ENCODE measurements around the gene DMAC2L. TPM values are rescaled to one million over a fixed set of nuclear protein-coding genes. Genes with fewer than 3 reads are reported as not detected.

DMAC2L gene
- total RNA-seq, 1 experiment from 2014 or later: 15.4 TPM

GRCh38 chr14:50265029-50265428 lies 47.1 kb upstream of the DMAC2L start:
- no TSS peak for BruUV-seq (replicated peaks)
- Histone ChIP-seq H3K9me3 (ENCODE audit: insufficient read depth, low read depth) (no peaks in the 10 kb centered on the region), H4K20me1 (ENCODE audit: insufficient read depth) (no peaks in the 10 kb centered on the region), H3K4me2 (no peak overlapping the region), H3F3A (ENCODE audit: insufficient read depth, low read depth) (no peaks in the 10 kb centered on the region; the same call in 1 of the 2 replicates), H3K4me3 (no peak overlapping the region), H2AFZ (no peak overlapping the region), H3K27me3 (ENCODE audit: insufficient read depth, low read depth) (no peaks in the 10 kb centered on the region), H3K9me2 (ENCODE audit: insufficient read depth) (no peaks in the 10 kb centered on the region), H3K79me2 (ENCODE audit: low read depth) (no peaks in the 10 kb centered on the region), H3K36me3 (ENCODE audit: low read depth) (no peaks in the 10 kb centered on the region), H3K4me1 (replicated peaks; ENCODE audit: insufficient read depth) (no peaks in the 10 kb centered on the region), H3K27ac (no peak overlapping the region)
- DNase-seq: no peak
- ChIA-PET CTCF (no interaction called here), POLR2A (ENCODE audit: unreplicated experiment) (interaction anchor here (0.7 kb wide), 1 partner anchor 26 kb away, joined by 3 read pairs; no protein-coding TSS in a partner anchor)
- no peak for TF ChIP-seq CTCF (conservative IDR thresholded peaks at IDR 0.05)
- intact Hi-C loops (cut with micrococcal nuclease; ENCODE audit: unreplicated experiment): no loop called here

- no peaks in the 10 kb centered on the region; the same call in 1 of the 2 replicates for H3F3A ChIP-seq (ENCODE audit: insufficient read depth, low read depth)
- ChIA-PET POLR2A (ENCODE audit: unreplicated experiment) (no interaction called here), CTCF (no interaction called here)
- no peak overlapping the region for H3K4me3 ChIP-seq
- no peak overlapping the region for H3K27ac ChIP-seq
- H3K27me3 ChIP-seq (ENCODE audit: insufficient read depth, low read depth): no peaks in the 10 kb centered on the region
- no peak for DNase-seq
- no peaks in the 10 kb centered on the region for H3K36me3 ChIP-seq (ENCODE audit: low read depth)
- no peak for TF ChIP-seq CTCF (conservative IDR thresholded peaks at IDR 0.05)
- TF ChIP-seq EZH2 (IDR thresholded peaks at IDR 0.05; ENCODE audit: low read depth): no peak
- intact Hi-C loops (cut with micrococcal nuclease; ENCODE audit: unreplicated experiment): no loop called here
- no peaks in the 10 kb centered on the region for H3K9me2 ChIP-seq (ENCODE audit: insufficient read depth)
- no TSS peak for BruUV-seq (replicated peaks)
- no peaks in the 10 kb centered on the region for H3K79me2 ChIP-seq (ENCODE audit: low read depth)
- H3K4me1 ChIP-seq (replicated peaks; ENCODE audit: insufficient read depth): no peaks in the 10 kb centered on the region
- H3K9me3 ChIP-seq (ENCODE audit: insufficient read depth, low read depth): no peaks in the 10 kb centered on the region
- H3K4me2 ChIP-seq: no peak overlapping the region
- H4K20me1 ChIP-seq (ENCODE audit: insufficient read depth): no peaks in the 10 kb centered on the region
- no peak overlapping the region for H2AFZ ChIP-seq
Observed at GRCh38 chr14:50270932-50271331, 41.2 kb upstream of the DMAC2L start.

- intact Hi-C loops (cut with micrococcal nuclease; ENCODE audit: unreplicated experiment): no loop called here
- TF ChIP-seq EZH2 (IDR thresholded peaks at IDR 0.05; ENCODE audit: low read depth) (no peak), CTCF (conservative IDR thresholded peaks at IDR 0.05) (no peak)
- DNase-seq: no peak
Observed at GRCh38 chr14:50272498-50272897, 39.6 kb upstream of the DMAC2L start.

More at GRCh38 chr14:50272498-50272897, 39.6 kb upstream of the DMAC2L start:
- H3K27ac ChIP-seq: no peak overlapping the region
- no peak overlapping the region for H3K4me2 ChIP-seq
- no peaks in the 10 kb centered on the region for H3K36me3 ChIP-seq (ENCODE audit: low read depth)
- H2AFZ ChIP-seq: no peak overlapping the region
- no peak overlapping the region for H3K4me3 ChIP-seq
- no peaks in the 10 kb centered on the region for H3K27me3 ChIP-seq (ENCODE audit: insufficient read depth, low read depth)
- H3K9me2 ChIP-seq (ENCODE audit: insufficient read depth): no peaks in the 10 kb centered on the region
- H3K79me2 ChIP-seq (ENCODE audit: low read depth): no peaks in the 10 kb centered on the region
- no peaks in the 10 kb centered on the region for H4K20me1 ChIP-seq (ENCODE audit: insufficient read depth)
- ChIA-PET CTCF (no interaction called here), POLR2A (ENCODE audit: unreplicated experiment) (no interaction called here)
- H3F3A ChIP-seq (ENCODE audit: insufficient read depth, low read depth): no peaks in the 10 kb centered on the region; the same call in 1 of the 2 replicates
- H3K9me3 ChIP-seq (ENCODE audit: insufficient read depth, low read depth): no peaks in the 10 kb centered on the region
- H3K4me1 ChIP-seq (replicated peaks; ENCODE audit: insufficient read depth): no peaks in the 10 kb centered on the region
- no TSS peak for BruUV-seq (replicated peaks)
